A673 (cell line): ENCODE results near the gene RFTN1.

Source experiments
- EZH2 ChIP-seq: fragments of 200-600 bp; sonication (generic); IDR thresholded peaks from 2 replicates; pipeline ENCODE4 v1.6.1; 2017; ENCODE audit warnings: borderline replicate concordance, low read depth, mild to moderate bottlenecking, mixed read lengths, antibody characterized with exemption, low read length; ENCODE audit not compliant: poor library complexity, severe bottlenecking
- TF ChIP-seq, protein P1 (sequence below): fragments of 300-800, 200-600 bp; sonication (generic); conservative IDR thresholded peaks from 2 replicates; pipeline ENCODE4 v1.5.1; 2017; ENCODE audit warnings: low read depth, mild to moderate bottlenecking, antibody characterized with exemption, low read length, moderate library complexity, mixed read lengths

DNA sequence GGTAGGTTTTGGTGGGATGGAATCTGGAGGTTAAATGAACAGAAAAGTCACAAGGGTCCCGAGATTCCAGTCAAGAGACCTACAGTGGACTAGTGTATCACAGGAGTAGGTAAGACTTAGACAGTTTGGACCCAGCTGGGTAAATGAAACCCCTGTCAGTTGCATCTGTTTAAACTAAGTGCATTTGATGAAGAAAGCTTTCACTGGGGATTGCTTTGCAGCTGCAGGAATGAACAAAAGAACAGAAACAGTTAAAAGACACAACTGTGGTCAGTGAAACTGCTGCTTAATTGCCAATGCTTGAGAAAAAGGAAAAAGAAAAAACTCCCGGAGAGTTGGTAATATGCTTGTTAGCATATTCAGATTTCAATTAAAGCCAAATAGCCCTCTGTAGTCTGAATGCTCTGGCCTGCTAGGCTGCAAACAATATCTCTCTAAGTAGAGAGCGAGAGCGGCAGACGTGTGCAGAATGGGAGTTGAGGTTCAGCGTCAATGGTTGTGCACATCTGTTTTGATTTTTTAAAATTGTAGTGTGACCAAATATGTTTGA is 211.3 kb downstream of the RFTN1 start:
- TF ChIP-seq, protein P1, sequence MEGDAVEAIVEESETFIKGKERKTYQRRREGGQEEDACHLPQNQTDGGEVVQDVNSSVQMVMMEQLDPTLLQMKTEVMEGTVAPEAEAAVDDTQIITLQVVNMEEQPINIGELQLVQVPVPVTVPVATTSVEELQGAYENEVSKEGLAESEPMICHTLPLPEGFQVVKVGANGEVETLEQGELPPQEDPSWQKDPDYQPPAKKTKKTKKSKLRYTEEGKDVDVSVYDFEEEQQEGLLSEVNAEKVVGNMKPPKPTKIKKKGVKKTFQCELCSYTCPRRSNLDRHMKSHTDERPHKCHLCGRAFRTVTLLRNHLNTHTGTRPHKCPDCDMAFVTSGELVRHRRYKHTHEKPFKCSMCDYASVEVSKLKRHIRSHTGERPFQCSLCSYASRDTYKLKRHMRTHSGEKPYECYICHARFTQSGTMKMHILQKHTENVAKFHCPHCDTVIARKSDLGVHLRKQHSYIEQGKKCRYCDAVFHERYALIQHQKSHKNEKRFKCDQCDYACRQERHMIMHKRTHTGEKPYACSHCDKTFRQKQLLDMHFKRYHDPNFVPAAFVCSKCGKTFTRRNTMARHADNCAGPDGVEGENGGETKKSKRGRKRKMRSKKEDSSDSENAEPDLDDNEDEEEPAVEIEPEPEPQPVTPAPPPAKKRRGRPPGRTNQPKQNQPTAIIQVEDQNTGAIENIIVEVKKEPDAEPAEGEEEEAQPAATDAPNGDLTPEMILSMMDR: no peak
- TF ChIP-seq EZH2: no peak
